GM12891 (cell line): Measurements from ENCODE around the gene SLC2A9.

Source experiments
- POLR2A ChIP-seq: IDR thresholded peaks from 2 replicates; pipeline ENCODE4 v1.6.1; 2011; ENCODE audit warnings: low read depth, low read length, control low read depth
- POLR2AphosphoS5 ChIP-seq: IDR thresholded peaks from 2 replicates; pipeline ENCODE4 v1.6.1; 2011; ENCODE audit warnings: low read depth, low read length, control low read depth
- POU2F2 ChIP-seq: IDR thresholded peaks from 2 replicates; pipeline ENCODE4 v1.6.1; 2011; ENCODE audit warnings: low read depth, mild to moderate bottlenecking, control low read depth, low read length, moderate library complexity

- TF ChIP-seq POLR2A (no peak), POLR2AphosphoS5 (no peak), POU2F2 (no peak)
Measured at GRCh38 chr4:10031668-10032590, 10.6 kb upstream of the SLC2A9 start.
